GM06990 (cell line): ENCODE results near the gene TPBG.
"Not testable (repeated sequence)": the region's sequence is repeated elsewhere in the genome, so short reads cannot be mapped to it uniquely, and the experiment has no call there.

Experiments
- DNase-seq: peaks from one replicate; pipeline ENCODE4 v3.0.0-alpha.2; 2011; ENCODE audit not compliant: insufficient read length; ENCODE audit errors: extremely low read depth
- H3K27me3 ChIP-seq: replicated peaks from 2 replicates; pipeline ENCODE4 v1.6.0; 2011; ENCODE audit warnings: low read length; ENCODE audit not compliant: control insufficient read depth, insufficient read depth
- H3K36me3 ChIP-seq: 2 replicates; pipeline ENCODE4 v1.5.1; 2011; ENCODE audit warnings: low read length; ENCODE audit not compliant: control insufficient read depth, insufficient read depth
- H3K4me3 ChIP-seq: replicated peaks from 2 replicates; pipeline ENCODE4 v1.5.1; 2011; ENCODE audit warnings: low read depth, mild to moderate bottlenecking, control low read depth, low read length
- TF ChIP-seq, protein P1 (sequence below): IDR thresholded peaks from 2 replicates; pipeline ENCODE4 v1.5.1; 2011; ENCODE audit warnings: low read length, control low read depth, mild to moderate bottlenecking, inconsistent platforms; ENCODE audit not compliant: insufficient read depth, poor library complexity, severe bottlenecking

TPBG gene

GRCh38 chr6:82380566-82381185 lies 17.1 kb downstream of the TPBG start:
- TF ChIP-seq, protein P1, sequence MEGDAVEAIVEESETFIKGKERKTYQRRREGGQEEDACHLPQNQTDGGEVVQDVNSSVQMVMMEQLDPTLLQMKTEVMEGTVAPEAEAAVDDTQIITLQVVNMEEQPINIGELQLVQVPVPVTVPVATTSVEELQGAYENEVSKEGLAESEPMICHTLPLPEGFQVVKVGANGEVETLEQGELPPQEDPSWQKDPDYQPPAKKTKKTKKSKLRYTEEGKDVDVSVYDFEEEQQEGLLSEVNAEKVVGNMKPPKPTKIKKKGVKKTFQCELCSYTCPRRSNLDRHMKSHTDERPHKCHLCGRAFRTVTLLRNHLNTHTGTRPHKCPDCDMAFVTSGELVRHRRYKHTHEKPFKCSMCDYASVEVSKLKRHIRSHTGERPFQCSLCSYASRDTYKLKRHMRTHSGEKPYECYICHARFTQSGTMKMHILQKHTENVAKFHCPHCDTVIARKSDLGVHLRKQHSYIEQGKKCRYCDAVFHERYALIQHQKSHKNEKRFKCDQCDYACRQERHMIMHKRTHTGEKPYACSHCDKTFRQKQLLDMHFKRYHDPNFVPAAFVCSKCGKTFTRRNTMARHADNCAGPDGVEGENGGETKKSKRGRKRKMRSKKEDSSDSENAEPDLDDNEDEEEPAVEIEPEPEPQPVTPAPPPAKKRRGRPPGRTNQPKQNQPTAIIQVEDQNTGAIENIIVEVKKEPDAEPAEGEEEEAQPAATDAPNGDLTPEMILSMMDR, result no peak
- Histone ChIP-seq H3K27me3 (no peaks in the 10 kb centered on the region), H3K36me3 (no peaks in the 10 kb centered on the region), H3K4me3 (no peak overlapping the region)
- DNase-seq, result no peak

DNA sequence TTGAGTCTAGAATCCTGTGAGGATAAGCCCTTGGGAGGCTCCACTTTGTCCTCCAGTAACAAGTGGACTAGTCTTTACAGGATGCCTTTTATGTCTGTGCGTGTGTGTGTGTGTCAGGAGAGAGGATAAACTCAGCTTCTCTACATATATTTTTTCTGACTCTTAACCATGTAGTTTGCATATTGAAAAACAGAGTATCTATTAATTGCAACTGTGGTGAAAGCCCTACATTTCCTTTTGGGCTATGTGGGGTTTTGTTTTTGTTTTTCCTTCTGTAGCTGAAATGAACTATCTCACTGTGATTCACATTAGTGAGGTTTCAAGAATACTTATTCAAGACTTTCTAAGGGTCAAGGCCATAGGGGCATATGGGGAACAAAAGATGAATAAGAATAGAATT lies 17.7 kb downstream of the TPBG start:
- TF ChIP-seq, protein P1, result no peak
- no peaks in the 10 kb centered on the region for H3K36me3 ChIP-seq
- H3K4me3 ChIP-seq, result no peak overlapping the region
- no peaks in the 10 kb centered on the region for H3K27me3 ChIP-seq
- DNase-seq, result peak; percentile 35

GRCh38 chr6:82385102-82385501 lies 21.5 kb downstream of the TPBG start:
- Histone ChIP-seq H3K4me3 (no peak overlapping the region; the same call in 1 of the 2 replicates), H3K36me3 (no peaks in the 10 kb centered on the region), H3K27me3 (no peaks in the 10 kb centered on the region)
- TF ChIP-seq, protein P1, result no peak
- DNase-seq, result peak; percentile 41

GRCh38 chr6:82385546-82385945 lies 21.9 kb downstream of the TPBG start:
- DNase-seq, result no peak
- Histone ChIP-seq H3K4me3 (no peak overlapping the region), H3K27me3 (no peaks in the 10 kb centered on the region), H3K36me3 (no peaks in the 10 kb centered on the region)
- TF ChIP-seq, protein P1, result no peak

- no peaks in the 10 kb centered on the region for H3K36me3 ChIP-seq
- no peak for DNase-seq
These were observed 22.3 kb downstream of the TPBG start for GRCh38 chr6:82385961-82386360.

DNA sequence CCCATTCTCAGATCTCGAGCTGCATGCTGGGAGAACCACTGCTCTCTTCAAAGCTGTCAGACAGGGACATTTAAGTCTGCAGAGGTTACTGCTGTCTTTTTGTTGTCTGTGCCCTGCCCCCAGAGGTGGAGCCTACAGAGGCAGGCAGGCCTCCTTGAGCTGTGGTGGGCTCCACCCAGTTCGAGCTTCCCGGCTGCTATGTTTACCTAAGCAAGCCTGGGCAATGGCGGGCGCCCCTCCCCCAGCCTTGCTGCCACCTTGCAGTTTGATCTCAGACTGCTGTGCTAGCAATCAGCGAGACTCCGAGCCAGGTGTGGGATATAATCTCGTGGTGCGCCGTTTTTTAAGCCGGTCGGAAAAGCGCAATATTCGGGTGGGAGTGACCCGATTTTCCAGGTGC lies 31.2 kb downstream of the TPBG start:
- H3K36me3 ChIP-seq, DNase-seq, H3K27me3 ChIP-seq, H3K4me3 ChIP-seq: not testable (repeated sequence)

More at GRCh38 chr6:82385961-82386360, 22.3 kb downstream of the TPBG start:
- Histone ChIP-seq H3K4me3 (no peak overlapping the region), H3K27me3 (no peaks in the 10 kb centered on the region)
- TF ChIP-seq, protein P1, result no peak
